GM12878 (cell line): ENCODE results near the gene HSPB6. TPM values are rescaled to one million over a fixed set of nuclear protein-coding genes. Genes with fewer than 3 reads are reported as not detected.

ENCODE experiments used
- ATAC-seq: fragments of 200-7000 bp; cut with Tn5 transposase; 3 replicates; pipeline ENCODE4 v1.9.1; 2020; ENCODE audit warnings: mild to moderate bottlenecking, moderate library complexity
- BruUV-seq: library from RNA; stranded (reverse); fragments of 400-500 nt; replicated peaks from 2 replicates; lab custom pipeline; 2021; lab: Mats Ljungman, UMichigan
- CTCF ChIA-PET: fragments of 300-600 bp; sonication (Branson Sonifier 250); formaldehyde crosslinking; extraction: SDS; loops from one replicate; lab custom pipeline; 2021; ENCODE audit warnings: inconsistent platforms; lab: Yijun Ruan, JAX
- POLR2A ChIA-PET: fragments of 350-600 bp; formaldehyde crosslinking; extraction: SDS; loops from one replicate; lab custom pipeline; 2021; ENCODE audit warnings: inconsistent platforms; lab: Charles Lee
- RAD21 ChIA-PET: fragments of 300-600 bp; sonication (Branson Sonifier 250); formaldehyde crosslinking; loops from one replicate; lab custom pipeline; 2023; ENCODE audit warnings: antibody characterized with exemption; ENCODE audit not compliant: unreplicated experiment; lab: Charles Lee
- SMC1A ChIA-PET: fragments of 300-600 bp; sonication (Branson Sonifier 250); formaldehyde crosslinking; loops from one replicate; lab custom pipeline; 2023; ENCODE audit not compliant: unreplicated experiment, uncharacterized antibody; lab: Charles Lee
- DNase-seq: peaks from one replicate; pipeline ENCODE4 v3.0.0-alpha.2; 2011; ENCODE audit warnings: low read depth, low spot score
- FAIRE-seq: peaks from 3 replicates; lab custom pipeline; 2011; peaks lifted over from hg19 to GRCh38; lab: Jason Lieb, UNC
- H2AFZ ChIP-seq: 2 replicates; pipeline ENCODE4 v1.6.0; 2011; ENCODE audit warnings: low read depth, low read length, control low read depth; ENCODE audit not compliant: control insufficient read depth
- H3K27ac ChIP-seq: 2 replicates; pipeline ENCODE4 v1.5.1; 2011; ENCODE audit warnings: control low read depth; ENCODE audit not compliant: control insufficient read depth, insufficient read depth
- H3K27me3 ChIP-seq, 2 experiments: replicated peaks in 1 of 2; 2 replicates each; pipeline versions ENCODE4 v1.6.0 to v1.6.1; 2011; ENCODE audit warnings: low read length in 1 of 2; ENCODE audit not compliant: control insufficient read depth in 2 of 2, insufficient read depth in 2 of 2
- H3K36me3 ChIP-seq, 2 experiments: 2 replicates each; pipeline ENCODE4 v1.5.1; 2011; ENCODE audit warnings: low read length in 1 of 2; ENCODE audit not compliant: control insufficient read depth in 2 of 2, insufficient read depth in 2 of 2
- H3K4me1 ChIP-seq: 2 replicates; pipeline ENCODE4 v1.6.1; 2011; ENCODE audit warnings: mild to moderate bottlenecking, low read length, moderate library complexity, mixed read lengths; ENCODE audit not compliant: control insufficient read depth, insufficient read depth
- H3K4me2 ChIP-seq: 2 replicates; pipeline ENCODE4 v1.6.0; 2011; ENCODE audit warnings: control low read depth; ENCODE audit not compliant: control insufficient read depth, insufficient read depth
- H3K4me3 ChIP-seq: fragments of 200-600 bp; sonication (generic); 2 replicates; pipeline ENCODE4 v1.5.1; 2016
- H3K79me2 ChIP-seq: 2 replicates; pipeline ENCODE4 v1.6.0; 2011; ENCODE audit warnings: low read length; ENCODE audit not compliant: control insufficient read depth, insufficient read depth
- H3K9ac ChIP-seq: 2 replicates; pipeline ENCODE4 v1.8.0; 2011; ENCODE audit warnings: low read length, control low read depth, mixed read lengths; ENCODE audit not compliant: control insufficient read depth, insufficient read depth
- H3K9me3 ChIP-seq: replicated peaks from 3 replicates; pipeline ENCODE4 v1.5.1; 2011; ENCODE audit warnings: mild to moderate bottlenecking, low read length; ENCODE audit not compliant: control insufficient read depth, insufficient read depth
- H4K20me1 ChIP-seq: 2 replicates; pipeline ENCODE4 v1.6.0; 2011; ENCODE audit not compliant: control insufficient read depth, insufficient read depth
- ATF7 ChIP-seq: fragments of 450-650 bp; IDR thresholded peaks from 2 replicates; pipeline ENCODE4 v1.6.1; 2016; ENCODE audit warnings: low read depth, mild to moderate bottlenecking
- BACH1 ChIP-seq: fragments of 450-650 bp; IDR thresholded peaks from 2 replicates; pipeline ENCODE4 v1.6.1; 2017; ENCODE audit warnings: mild to moderate bottlenecking, borderline replicate concordance
- CREB1 ChIP-seq: IDR thresholded peaks from 2 replicates; pipeline ENCODE4 v1.6.1; 2012; ENCODE audit warnings: low read depth, mild to moderate bottlenecking, inconsistent platforms
- DPF2 ChIP-seq: fragments of 450-650 bp; IDR thresholded peaks from 2 replicates; pipeline ENCODE4 v1.6.1; 2017; ENCODE audit warnings: mild to moderate bottlenecking
- EGR1 ChIP-seq, 2 experiments: IDR thresholded peaks; 1 replicate in 1 of 2; 2 replicates in 1 of 2; pipeline ENCODE4 v1.6.1; 2011 to 2012; ENCODE audit warnings: low read depth in 2 of 2, low read length in 2 of 2, borderline replicate concordance in 1 of 2, mild to moderate bottlenecking in 1 of 2, moderate library complexity in 1 of 2
- FOXM1 ChIP-seq: IDR thresholded peaks from 2 replicates; pipeline ENCODE4 v1.6.1; 2012; ENCODE audit warnings: low read depth, mild to moderate bottlenecking, inconsistent platforms, low read length, moderate library complexity
- HDGF ChIP-seq: fragments of 450-650 bp; IDR thresholded peaks from 2 replicates; pipeline ENCODE4 v1.6.1; 2016; ENCODE audit warnings: antibody characterized with exemption
- LARP7 ChIP-seq: fragments of 450-650 bp; IDR thresholded peaks from 2 replicates; pipeline ENCODE4 v1.6.1; 2017; ENCODE audit warnings: mild to moderate bottlenecking
- NBN ChIP-seq: fragments of 450-650 bp; IDR thresholded peaks from 2 replicates; pipeline ENCODE4 v1.6.1; 2016
- POLR2A ChIP-seq: IDR thresholded peaks from 2 replicates; pipeline ENCODE4 v1.6.1; 2011; ENCODE audit warnings: low read depth, mild to moderate bottlenecking, low read length
- SREBF2 ChIP-seq: IDR thresholded peaks from 2 replicates; pipeline ENCODE4 v1.6.1; 2012; ENCODE audit warnings: mild to moderate bottlenecking, low read length
- ZNF274 ChIP-seq: IDR thresholded peaks from one replicate; pipeline ENCODE4 v1.8.0; 2011; ENCODE audit not compliant: insufficient read length, insufficient read depth
- WGBS: methylation state at CpG from one replicate; pipeline ENCODE4 v1.1.6; 2016; ENCODE audit warnings: low lambda C conversion rate; ENCODE audit not compliant: insufficient replicate concordance, insufficient coverage; ENCODE audit errors: missing lambda C conversion rate; 5-methylcytosine and 5-hydroxymethylcytosine counted together
- in situ Hi-C: fragments of 300-500 bp; cut with MboI; formaldehyde crosslinking; loops from 9 replicates; pipeline ENCODE4 v1.14.3; 2018; ENCODE audit warnings: mixed read lengths
- intact Hi-C: fragments of 100-400 bp; cut with micrococcal nuclease; formaldehyde crosslinking; loops from one replicate; pipeline ENCODE4 v1.14.2; 2022; ENCODE audit not compliant: unreplicated experiment
- polyA plus RNA-seq, 11 experiments: library from polyadenylated mRNA; depleted of rRNA in 4 of 11; unstranded in 6 of 11; stranded (reverse) in 5 of 11; fragments of >200 nt; fragmentation: Nextera tagmentation in 4 of 11; fragmentation: Illumina TruSeq in 1 of 11; extraction: Ambion mirVana in 4 of 11; extraction: Trizol in 1 of 11; gene quantifications; 1 replicate in 1 of 11; 2 replicates in 10 of 11; pipeline versions ENCODE4 v1.2.1 to v1.2.3, GENCODE V29; 2011 to 2016; ENCODE audit warnings: inconsistent platforms in 2 of 11, missing spikeins in 2 of 11, low read depth in 1 of 11
- total RNA-seq, 4 experiments: library from RNA; depleted of rRNA in 3 of 4; stranded (reverse); fragments of >200 nt in 3 of 4; fragmentation: Illumina TruSeq in 1 of 4; extraction: Trizol in 1 of 4; gene quantifications; 2 replicates each; pipeline versions ENCODE4 v1.2.1 to v1.2.3, GENCODE V29; 2013 to 2021

Gene HSPB6
- total and polyA plus RNA-seq, 10 of the 15 experiments (the other 5 are each of a cell fraction or from before 2014, with no cell fraction given), result 0.09 to 1.6 (median 0.36) TPM; not detected in 4

DNA sequence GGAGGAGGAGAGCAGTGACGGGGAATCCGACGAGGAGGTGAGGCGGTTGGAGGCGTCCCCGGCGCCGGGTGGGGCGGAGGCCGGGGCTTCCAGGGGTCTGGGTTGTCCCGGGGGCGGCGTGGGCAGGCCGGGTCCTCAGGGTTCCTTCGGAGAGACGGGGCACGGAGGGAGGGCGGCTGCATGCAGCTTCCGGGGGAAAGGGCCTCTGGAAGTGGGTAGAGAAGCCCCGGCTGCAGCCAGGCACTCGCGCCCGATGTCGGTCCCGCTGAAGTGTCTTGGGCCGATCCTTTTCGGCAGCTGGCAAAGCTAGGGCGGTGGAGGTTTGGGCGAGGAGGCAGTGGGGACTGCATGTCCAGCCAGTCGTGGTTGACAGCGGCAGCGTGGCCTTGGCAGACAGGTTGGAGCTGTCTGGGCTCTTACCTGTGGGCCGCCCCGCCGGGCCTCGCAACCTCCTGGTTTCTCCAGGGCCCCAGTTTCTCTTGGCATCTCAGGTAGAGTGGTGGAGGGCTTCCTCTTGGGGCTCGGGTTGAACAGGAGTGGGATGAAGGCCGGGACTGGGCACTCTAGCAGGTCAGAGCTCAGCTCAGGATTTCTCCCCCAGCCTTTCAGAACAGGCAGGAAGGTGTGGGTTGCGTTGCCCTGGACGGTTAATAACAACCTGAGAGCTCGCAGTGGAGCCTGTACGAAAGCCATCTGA is 38.3 kb downstream of the HSPB6 start:
- Histone ChIP-seq H3K4me1 (peaks cover 25% of the 10 kb centered on the region), H2AFZ (no peak overlapping the region), H3K27ac (peak overlapping the region; percentile 72), H3K36me3 (peaks cover 5 to 15% of the 10 kb centered on the region in 2 experiments), H3K79me2 (peaks cover 55% of the 10 kb centered on the region), H4K20me1 (no peaks in the 10 kb centered on the region), H3K9me3 (no peaks in the 10 kb centered on the region), H3K27me3 (no peaks in the 10 kb centered on the region), H3K4me2 (peak overlapping the region; percentile 97), H3K4me3 (peak overlapping the region; percentile 97), H3K9ac (peak overlapping the region; percentile 83)
- peak; percentile 22; the same call in 1 of the 2 replicates for TF ChIP-seq BACH1
- TF ChIP-seq ZNF274, result no peak
- 0 out of 2 replicates have a peak, but pooled peaks have one; percentile 31 for TF ChIP-seq NBN
- TF ChIP-seq SREBF2, result no peak
- peak; percentile 29; the same call in 1 of the 2 replicates for TF ChIP-seq DPF2
- no peak for TF ChIP-seq FOXM1
- peak; percentile 61 for TF ChIP-seq LARP7
- peak; percentile 25; the same call in 1 of the 2 replicates for TF ChIP-seq HDGF
- TF ChIP-seq POLR2A, result peak; percentile 66
- TF ChIP-seq CREB1, result 0 out of 2 replicates have a peak, but pooled peaks have one; percentile 11
- peak in 1 of 2 experiments; percentile 32; a peak in 1 of 3 replicates for TF ChIP-seq EGR1 (IDR thresholded peaks at IDR 0.05; ENCODE audit: borderline replicate concordance in 1 of 2, low read depth in 2 of 2, low read length in 2 of 2)
- TF ChIP-seq ATF7, result no peak
- no TSS peak for BruUV-seq
- in situ Hi-C loops, result no loop called here
- ChIA-PET CTCF (interaction anchor here (0.6 to 1.5 kb wide), 5 partner anchors 16 to 58 kb away, joined by 3 to 8 read pairs (median 3); no protein-coding TSS in a partner anchor), SMC1A (interaction anchor here (0.9 to 1.5 kb wide), 9 partner anchors 17 to 70 kb away, joined by 3 to 8 read pairs (median 4); partner anchors contain the start of genes COX6B1, LIN37, PSENEN and U2AF1L4), POLR2A (interaction anchor here (0.6 to 1.8 kb wide), 11 partner anchors 9 to 62 kb away, joined by 3 to 12 read pairs (median 5); partner anchors contain the start of genes IGFLR1, LIN37, PSENEN and U2AF1L4), RAD21 (interaction anchor here (0.9 to 1.6 kb wide), 10 partner anchors 16 to 213 kb away, joined by 3 to 10 read pairs (median 6); partner anchors contain the start of genes COX6B1, IGFLR1, LIN37 and PSENEN)
- under 1% methylated on average over 27 of the region's 42 CpGs for WGBS
- ATAC-seq, result no peak
- DNase-seq, result no peak
- intact Hi-C loops, result no loop called here
- FAIRE-seq, result no peak
